ENCODE measurements around the gene HEXD.

HEXD gene

DNA sequence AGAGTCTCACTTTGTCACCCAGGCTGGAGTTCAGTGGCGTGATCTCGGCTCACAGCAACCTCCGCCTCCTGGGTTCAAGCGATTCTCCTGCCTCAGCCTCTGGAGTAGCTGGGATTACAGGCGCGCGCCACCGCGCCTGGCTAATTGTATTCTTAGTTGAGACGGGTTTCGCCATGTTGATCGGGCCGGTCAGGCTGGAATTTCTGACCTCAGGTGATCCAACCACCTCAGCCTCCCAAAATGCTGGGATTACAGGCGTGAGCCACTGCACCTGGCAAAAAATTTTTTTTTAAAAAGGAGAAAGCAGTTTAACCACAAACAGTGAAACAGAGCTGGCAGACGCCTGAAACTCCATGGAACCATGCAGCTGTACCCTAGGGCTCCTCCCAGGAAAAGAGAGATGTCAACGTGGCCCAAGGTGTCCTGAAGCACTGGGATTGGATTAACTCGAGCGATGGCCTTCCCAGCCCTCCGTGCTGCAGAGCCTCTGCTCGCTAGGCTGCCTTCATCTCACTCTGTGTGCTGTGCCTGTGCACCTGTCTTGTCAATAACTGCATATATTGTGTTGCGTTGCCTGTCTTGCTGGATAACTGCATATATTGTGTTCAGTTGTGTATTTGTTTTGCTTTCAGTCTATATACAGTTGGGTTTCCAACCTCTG lies 71.8 kb downstream of the HEXD start:
- H3K36me3 ChIP-seq (ENCODE audit: control insufficient read depth, insufficient read depth, low read length): peaks cover 5% of the 10 kb centered on the region
- no peak overlapping the region for H3K4me3 ChIP-seq (ENCODE audit: insufficient read depth, low read depth, low read length, poor library complexity, severe bottlenecking)
- H3K4me1 ChIP-seq (ENCODE audit: control insufficient read depth, insufficient read depth, low read length, poor library complexity, severe bottlenecking): peaks cover 13% of the 10 kb centered on the region

DNA sequence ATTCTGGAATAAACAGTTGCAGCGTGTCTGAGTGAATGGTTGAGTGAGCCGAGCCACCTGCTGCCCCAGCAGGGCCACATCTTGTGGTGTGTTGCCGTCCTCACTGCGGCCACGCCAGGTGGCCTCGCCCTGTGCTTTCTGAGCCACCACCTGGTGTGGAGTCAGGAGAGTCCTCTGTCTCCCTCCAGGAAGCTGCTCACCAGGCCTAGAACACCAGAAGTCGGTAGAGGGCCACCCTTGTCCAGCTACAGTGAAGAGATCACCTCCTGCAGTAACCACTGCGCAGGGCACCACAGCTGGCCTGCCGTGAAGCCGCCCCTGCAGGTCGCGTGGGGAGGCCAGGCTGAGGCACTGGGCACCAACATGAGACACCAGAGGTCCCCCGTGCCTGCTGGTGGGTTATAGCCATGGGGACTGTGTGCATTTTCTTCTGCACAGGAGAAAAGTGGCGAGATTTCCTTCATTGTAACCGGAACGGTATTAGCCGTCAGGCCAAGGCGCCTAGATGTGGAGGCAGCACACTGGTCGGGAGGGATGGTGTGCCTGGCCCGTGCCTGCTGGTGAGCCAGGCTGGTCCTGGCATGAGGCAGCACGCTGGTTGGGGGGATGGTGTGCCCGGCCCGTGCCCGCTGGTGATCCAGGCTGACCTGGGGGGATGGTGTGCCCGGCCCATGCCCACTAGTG lies 72.5 kb downstream of the HEXD start:
- Histone ChIP-seq H3K36me3 (ENCODE audit: control insufficient read depth, insufficient read depth, low read length) (peaks cover 5% of the 10 kb centered on the region), H3K27me3 (replicated peaks; ENCODE audit: control insufficient read depth, insufficient read depth, low read length, poor library complexity, severe bottlenecking) (no peaks in the 10 kb centered on the region), H3K4me3 (ENCODE audit: insufficient read depth, low read depth, low read length, poor library complexity, severe bottlenecking) (no peak overlapping the region), H3K27ac (ENCODE audit: insufficient read depth, low read length, poor library complexity, severe bottlenecking) (no peak overlapping the region), H3K4me1 (ENCODE audit: control insufficient read depth, insufficient read depth, low read length, poor library complexity, severe bottlenecking) (peaks cover 13% of the 10 kb centered on the region), H3K9me3 (ENCODE audit: control insufficient read depth, low read length) (no peaks in the 10 kb centered on the region)
- DNase-seq: no peak

More for the DNA sequence above, 71.8 kb downstream of the HEXD start:
- H3K27me3 ChIP-seq (replicated peaks; ENCODE audit: control insufficient read depth, insufficient read depth, low read length, poor library complexity, severe bottlenecking): no peaks in the 10 kb centered on the region
- no peak for DNase-seq
- no peak overlapping the region for H3K27ac ChIP-seq (ENCODE audit: insufficient read depth, low read length, poor library complexity, severe bottlenecking)
- H3K9me3 ChIP-seq (ENCODE audit: control insufficient read depth, low read length): no peaks in the 10 kb centered on the region

DNA sequence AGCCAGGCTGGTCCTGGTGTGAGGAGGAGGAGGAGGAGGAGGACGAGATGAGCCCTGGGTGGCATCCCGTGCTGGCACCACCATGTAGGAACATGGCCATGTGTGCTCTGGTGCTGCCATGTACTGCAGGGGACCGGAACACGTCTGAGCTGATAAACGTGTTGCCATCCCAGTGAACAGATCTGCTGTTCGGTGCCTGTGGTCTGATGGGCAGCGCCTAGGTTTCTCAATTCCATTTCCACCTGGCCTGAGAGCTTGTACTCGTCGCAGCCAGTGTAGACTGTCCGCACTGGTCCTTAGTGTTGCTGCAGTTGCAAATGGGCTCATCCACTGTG lies 73.0 kb downstream of the HEXD start:
- no peaks in the 10 kb centered on the region for H3K9me3 ChIP-seq (ENCODE audit: control insufficient read depth, low read length)
- H3K27me3 ChIP-seq (replicated peaks; ENCODE audit: control insufficient read depth, insufficient read depth, low read length, poor library complexity, severe bottlenecking): no peaks in the 10 kb centered on the region
- H3K4me3 ChIP-seq (ENCODE audit: insufficient read depth, low read depth, low read length, poor library complexity, severe bottlenecking): no peak overlapping the region
- peaks cover 8% of the 10 kb centered on the region for H3K4me1 ChIP-seq (ENCODE audit: control insufficient read depth, insufficient read depth, low read length, poor library complexity, severe bottlenecking)
- H3K36me3 ChIP-seq (ENCODE audit: control insufficient read depth, insufficient read depth, low read length): peaks cover under 1% of the 10 kb centered on the region
- DNase-seq: no peak
- H3K27ac ChIP-seq (ENCODE audit: insufficient read depth, low read length, poor library complexity, severe bottlenecking): no peak overlapping the region

DNA sequence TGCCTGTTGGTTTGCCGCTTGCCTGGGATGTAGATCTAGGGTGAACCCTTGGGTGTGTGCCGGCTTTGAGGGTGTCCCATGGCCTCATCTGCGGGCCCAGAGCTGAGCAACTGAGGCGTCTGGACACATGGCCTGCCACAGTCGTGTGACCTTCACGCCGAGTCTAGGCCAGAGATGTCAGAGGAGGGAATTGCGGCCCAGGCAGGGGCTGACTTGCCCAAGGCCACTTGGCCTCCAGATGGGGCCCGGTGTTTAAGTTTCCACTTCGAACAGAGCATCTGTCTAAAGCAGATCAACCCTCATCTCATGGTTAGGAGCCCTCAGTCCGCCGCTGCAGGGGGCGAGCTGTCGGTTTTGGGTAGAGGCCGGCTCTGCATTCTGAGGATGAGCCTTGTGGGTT lies 73.4 kb downstream of the HEXD start:
- peaks cover 4% of the 10 kb centered on the region for H3K4me1 ChIP-seq (ENCODE audit: control insufficient read depth, insufficient read depth, low read length, poor library complexity, severe bottlenecking)
- DNase-seq: no peak
- no peak overlapping the region for H3K27ac ChIP-seq (ENCODE audit: insufficient read depth, low read length, poor library complexity, severe bottlenecking)
- no peaks in the 10 kb centered on the region for H3K9me3 ChIP-seq (ENCODE audit: control insufficient read depth, low read length)
- H3K36me3 ChIP-seq (ENCODE audit: control insufficient read depth, insufficient read depth, low read length): no peaks in the 10 kb centered on the region
- no peaks in the 10 kb centered on the region for H3K27me3 ChIP-seq (replicated peaks; ENCODE audit: control insufficient read depth, insufficient read depth, low read length, poor library complexity, severe bottlenecking)
- H3K4me3 ChIP-seq (ENCODE audit: insufficient read depth, low read depth, low read length, poor library complexity, severe bottlenecking): no peak overlapping the region
